ENCODE results near the gene RDH16. TPM values are rescaled to one million over a fixed set of nuclear protein-coding genes. Genes with fewer than 3 reads are reported as not detected.

The RDH16 gene
- total RNA-seq, 1 donor from 2014 or later = 1.6 TPM

GRCh38 chr12:56935157-56935556 lies 22.3 kb downstream of the RDH16 start:
- FAIRE-seq (no peak), DNase-seq (ENCODE audit: low read depth) (peak; percentile 50)
- H3K36me3 ChIP-seq (ENCODE audit: control insufficient read depth, insufficient read depth, low read length) = no peaks in the 10 kb centered on the region
- H3K27me3 ChIP-seq (ENCODE audit: control insufficient read depth, insufficient read depth, low read length) = no peaks in the 10 kb centered on the region
- TF ChIP-seq CTCF (IDR thresholded peaks at IDR 0.05; ENCODE audit: insufficient read depth, low read length, severe bottlenecking) = no peak
- no peak overlapping the region for H3K4me3 ChIP-seq (ENCODE audit: low read depth, low read length)

DNA sequence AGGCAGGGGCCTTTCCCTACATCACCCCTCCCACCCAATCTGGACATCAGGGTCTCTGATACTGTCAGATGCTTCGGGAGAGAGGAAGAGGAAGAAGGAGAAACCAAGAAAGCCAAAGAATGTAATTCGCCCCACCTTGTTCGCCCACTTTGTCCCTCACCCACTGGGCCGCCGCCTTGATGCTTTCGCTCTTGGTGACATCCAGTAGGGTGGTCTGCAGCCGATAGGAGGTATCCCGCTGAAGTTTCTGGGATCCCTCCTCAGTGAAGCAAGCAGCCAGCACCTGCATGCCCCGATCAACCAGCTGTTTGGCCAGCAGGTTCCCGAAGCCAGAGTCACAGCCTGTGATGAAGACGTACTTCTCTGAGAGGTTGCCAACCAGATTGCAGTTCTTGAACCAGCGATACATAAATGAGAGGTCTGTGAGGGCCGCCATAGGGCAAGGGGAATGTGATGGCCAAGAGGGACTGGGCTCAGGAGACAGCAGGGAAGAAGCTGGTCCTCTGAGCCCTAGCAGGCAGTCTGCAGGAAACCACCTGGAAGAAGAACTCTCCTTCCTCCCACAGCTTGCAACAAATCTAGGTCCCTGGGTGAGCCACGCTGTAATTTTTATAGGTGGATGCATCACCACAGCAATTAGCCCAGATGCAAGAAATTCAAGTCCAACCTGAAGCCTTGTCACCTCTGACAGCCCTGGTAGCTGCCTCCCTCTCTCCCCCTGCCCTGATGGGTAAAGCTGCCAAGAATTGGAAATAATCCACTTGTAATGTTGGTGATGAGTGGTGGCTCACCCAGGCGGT lies 23.4 kb downstream of the RDH16 start, which contains the start of gene SDR9C7:
Gene SDR9C7, minus strand, starts transcription at position 583 of the 800 bp plus-strand sequence. Its CDS starts 147 bp downstream, at position 436.
- no peaks in the 10 kb centered on the region for H3K36me3 ChIP-seq (ENCODE audit: control insufficient read depth, insufficient read depth, low read length)
- no peak for TF ChIP-seq CTCF (IDR thresholded peaks at IDR 0.05; ENCODE audit: insufficient read depth, low read length, severe bottlenecking)
- FAIRE-seq = no peak
- H3K27me3 ChIP-seq (ENCODE audit: control insufficient read depth, insufficient read depth, low read length) = no peaks in the 10 kb centered on the region
- no peak for DNase-seq (ENCODE audit: low read depth)
- no peak within 1 kb of the TSS for H3K4me3 ChIP-seq (ENCODE audit: low read depth, low read length)

DNA sequence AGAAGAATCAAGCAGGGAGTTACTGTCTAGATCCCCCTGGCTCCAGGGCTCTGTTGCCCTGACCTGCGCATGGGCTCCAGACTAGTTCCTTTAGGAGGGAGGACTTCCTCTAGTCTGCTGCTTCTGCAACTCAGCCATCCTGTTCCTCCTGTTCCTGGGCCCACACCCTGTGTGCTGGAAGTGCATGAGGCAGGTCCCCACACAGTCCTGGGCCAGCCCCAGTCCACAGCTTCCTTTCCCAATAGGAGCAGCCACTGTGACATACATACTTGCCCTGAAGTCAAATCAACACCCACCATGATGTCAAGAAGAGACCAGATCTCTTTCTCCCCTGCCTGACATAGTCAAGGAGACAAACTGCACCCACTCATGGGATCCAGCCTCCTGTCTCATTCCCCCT lies 24.5 kb downstream of the RDH16 start:
- peak; percentile 52 for FAIRE-seq
- H3K4me3 ChIP-seq (ENCODE audit: low read depth, low read length) = no peak overlapping the region
- peak; percentile 75 for DNase-seq (ENCODE audit: low read depth)

DNA sequence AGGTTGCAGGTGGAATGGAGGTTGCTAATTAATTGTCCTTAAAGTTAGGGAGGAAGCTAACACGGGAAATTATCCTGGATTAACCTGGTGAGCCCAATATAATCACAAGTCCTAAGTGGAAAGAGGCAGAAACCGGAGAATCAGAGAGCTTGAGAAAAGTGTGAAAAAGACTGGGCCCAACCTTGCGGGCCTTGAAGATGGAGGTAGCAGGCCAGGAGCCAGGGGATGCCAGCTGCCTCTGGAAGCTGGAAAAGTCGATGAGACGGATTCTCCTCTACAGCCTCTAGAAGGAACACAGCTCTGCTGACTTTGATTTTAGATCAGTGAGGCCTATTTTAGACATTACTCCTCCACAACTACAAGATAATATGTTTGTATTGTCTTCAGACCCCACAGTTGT lies 25.3 kb downstream of the RDH16 start:
- TF ChIP-seq CTCF (IDR thresholded peaks at IDR 0.05; ENCODE audit: insufficient read depth, low read length, severe bottlenecking) = no peak
- no peak overlapping the region for H3K4me3 ChIP-seq (ENCODE audit: low read depth, low read length)
- H3K36me3 ChIP-seq (ENCODE audit: control insufficient read depth, insufficient read depth, low read length) = no peaks in the 10 kb centered on the region
- H3K27me3 ChIP-seq (ENCODE audit: control insufficient read depth, insufficient read depth, low read length) = no peaks in the 10 kb centered on the region
- DNase-seq (ENCODE audit: low read depth) = no peak
- no peak for FAIRE-seq

More for the DNA sequence above, 24.5 kb downstream of the RDH16 start:
- Histone ChIP-seq H3K27me3 (ENCODE audit: control insufficient read depth, insufficient read depth, low read length) (no peaks in the 10 kb centered on the region), H3K36me3 (ENCODE audit: control insufficient read depth, insufficient read depth, low read length) (no peaks in the 10 kb centered on the region)
- TF ChIP-seq CTCF (IDR thresholded peaks at IDR 0.05; ENCODE audit: insufficient read depth, low read length, severe bottlenecking) = no peak

DNA sequence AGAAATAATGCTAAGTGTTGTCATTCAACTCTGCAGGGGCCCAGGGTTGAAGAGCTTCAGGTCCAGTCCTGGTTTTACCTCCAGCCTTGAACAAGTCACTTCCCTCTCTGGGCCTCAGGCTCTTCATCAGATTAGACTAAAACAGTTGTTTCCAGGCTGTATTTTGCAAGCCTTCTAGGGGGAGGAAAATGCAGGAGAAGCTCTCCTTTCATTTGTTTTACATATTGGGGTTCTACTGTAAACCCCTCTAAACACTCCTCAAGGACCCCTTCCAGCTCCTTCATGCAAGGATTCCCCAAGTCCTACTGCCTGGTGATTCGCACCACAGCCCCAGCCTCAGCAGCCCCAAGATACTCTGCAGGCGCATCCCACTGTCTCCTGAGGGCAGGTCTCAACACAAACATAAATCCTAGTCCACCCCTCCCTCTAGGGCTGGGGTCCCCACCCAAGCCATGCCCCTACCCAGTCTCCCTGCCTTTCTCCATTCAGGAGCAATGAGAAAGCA lies 25.9 kb downstream of the RDH16 start:
- Histone ChIP-seq H3K27me3 (ENCODE audit: control insufficient read depth, insufficient read depth, low read length) (no peaks in the 10 kb centered on the region), H3K4me3 (ENCODE audit: low read depth, low read length) (no peak overlapping the region), H3K36me3 (ENCODE audit: control insufficient read depth, insufficient read depth, low read length) (no peaks in the 10 kb centered on the region)
- FAIRE-seq = no peak
- no peak for TF ChIP-seq CTCF (IDR thresholded peaks at IDR 0.05; ENCODE audit: insufficient read depth, low read length, severe bottlenecking)
- peak; percentile 25 for DNase-seq (ENCODE audit: low read depth)
